Cardiac fibroblast (primary cell): Measurements from ENCODE around the gene RHOB.

Source experiments
- DNase-seq, 2 donors: peaks; one replicate each; pipeline versions ENCODE4 v3.0.0 to v3.0.0-alpha.2; 2010; ENCODE audit warnings: low read depth in 2 of 2
- H3K4me3 ChIP-seq, 2 donors: replicated peaks in 1 of 2; 1 replicate in 1 of 2; 2 replicates in 1 of 2; pipeline ENCODE4 v1.5.1; 2011; ENCODE audit warnings: low read depth in 2 of 2, low read length in 2 of 2, mild to moderate bottlenecking in 2 of 2, moderate library complexity in 1 of 2
- CTCF ChIP-seq: IDR thresholded peaks from one replicate; pipeline ENCODE4 v1.5.1; 2011; ENCODE audit warnings: low read depth, mild to moderate bottlenecking, low read length, inconsistent platforms

RHOB gene

GRCh38 chr2:20470211-20470610 is 23.3 kb downstream of the RHOB start:
- DNase-seq = no peak
- TF ChIP-seq CTCF = no peak
- no peak overlapping the region for H3K4me3 ChIP-seq

DNA sequence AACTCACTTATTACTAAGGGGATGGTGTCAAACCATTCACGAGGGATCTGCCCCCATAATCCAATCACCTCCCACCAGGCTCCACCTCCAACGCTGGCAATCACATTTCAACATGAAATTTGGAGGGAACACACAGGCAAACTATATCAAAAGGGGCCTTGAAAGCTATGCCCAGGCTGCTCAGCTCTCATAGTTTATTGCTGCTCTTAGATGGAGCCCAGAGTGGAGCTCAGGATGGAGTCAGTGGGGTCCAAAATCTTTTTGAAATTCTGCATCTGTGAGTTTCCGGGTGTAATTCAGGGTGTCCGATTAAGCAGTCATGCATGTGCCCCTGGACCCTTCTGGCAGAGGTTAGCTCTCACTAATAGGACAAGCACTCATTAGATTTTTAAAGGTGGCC is 24.3 kb downstream of the RHOB start:
- DNase-seq = no peak
- no peak for TF ChIP-seq CTCF
- no peak overlapping the region for H3K4me3 ChIP-seq

GRCh38 chr2:20471902-20472559 is 25.2 kb downstream of the RHOB start:
- DNase-seq = no peak
- no peak for TF ChIP-seq CTCF
- H3K4me3 ChIP-seq = no peak overlapping the region

DNA sequence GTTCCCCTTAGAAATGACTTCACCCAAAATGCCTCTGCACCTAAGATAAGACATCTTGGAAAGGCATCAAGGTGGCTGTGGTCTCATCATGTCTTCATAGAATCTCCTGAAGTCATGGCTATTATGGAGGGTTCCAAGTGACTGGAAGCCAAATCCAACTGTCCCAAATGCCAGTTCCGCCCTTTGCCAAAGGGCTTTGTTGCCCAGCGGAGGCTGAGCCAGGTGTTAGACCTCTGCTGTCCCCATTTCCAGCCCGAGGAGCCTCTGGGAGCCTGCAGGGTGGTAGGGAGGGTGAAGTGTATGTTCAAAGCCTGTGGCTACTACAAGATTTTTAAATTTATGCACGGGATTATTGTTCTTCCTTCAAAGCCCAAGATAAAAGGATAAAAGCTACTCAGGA is 25.7 kb downstream of the RHOB start:
- DNase-seq = no peak
- H3K4me3 ChIP-seq = no peak overlapping the region
- no peak for TF ChIP-seq CTCF

DNA sequence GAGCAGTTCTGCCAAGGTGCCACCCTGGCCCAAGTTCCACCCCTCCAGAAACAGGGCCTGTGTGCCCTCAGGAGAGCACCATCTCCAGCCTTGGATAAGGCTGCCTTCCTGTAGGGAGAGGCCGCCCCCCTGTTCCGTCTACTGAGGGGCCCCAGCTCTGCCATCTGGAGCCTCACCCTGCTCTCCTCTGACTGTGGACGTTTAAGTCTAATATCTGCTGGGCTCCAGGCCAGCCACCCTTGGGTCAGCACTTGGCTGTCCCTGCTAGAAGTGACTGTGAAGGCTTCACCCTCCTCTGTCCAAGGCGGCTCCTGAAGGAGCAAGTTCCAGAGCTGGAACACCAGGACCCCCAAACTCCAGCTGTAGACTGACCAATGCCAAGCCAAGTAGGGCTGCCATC is 26.3 kb downstream of the RHOB start:
- TF ChIP-seq CTCF = no peak
- H3K4me3 ChIP-seq = no peak overlapping the region
- DNase-seq = no peak

- no peak for DNase-seq
- H3K4me3 ChIP-seq = no peak overlapping the region
- no peak for TF ChIP-seq CTCF
Observed at GRCh38 chr2:20474757-20475566, 28.1 kb downstream of the RHOB start.
